HepG2 (cell line): ENCODE measurements around the gene PPP2R5C. TPM values are rescaled to one million over a fixed set of nuclear protein-coding genes. Genes with fewer than 3 reads are reported as not detected.

ENCODE experiments used
- ATAC-seq: fragments of 200-7000 bp; cut with Tn5 transposase; 3 replicates; pipeline ENCODE4 v1.9.1; 2020; ENCODE audit warnings: mild to moderate bottlenecking, moderate library complexity
- BruUV-seq: library from RNA; stranded (reverse); fragments of 400-500 nt; replicated peaks from 2 replicates; lab custom pipeline; 2021; lab: Mats Ljungman, UMichigan
- CTCF ChIA-PET: fragments of 300-600 bp; formaldehyde crosslinking; extraction: SDS; loops from one replicate; lab custom pipeline; 2021; ENCODE audit warnings: low total read pairs, inconsistent platforms, low intra/inter-chr PET ratio; lab: Yijun Ruan, JAX
- POLR2A ChIA-PET: fragments of 350-600 bp; sonication (Branson Sonifier 250); formaldehyde crosslinking; loops from one replicate; lab custom pipeline; 2020; ENCODE audit warnings: antibody characterized with exemption, inconsistent platforms; lab: Yijun Ruan, JAX
- DNase-seq: peaks from one replicate; pipeline ENCODE4 v3.0.0-alpha.2; 2015; ENCODE audit warnings: low spot score
- FAIRE-seq: peaks from 3 replicates; lab custom pipeline; 2011; peaks lifted over from hg19 to GRCh38; lab: Jason Lieb, UNC
- H2AFZ ChIP-seq: one replicate; pipeline ENCODE4 v1.6.1; 2011; ENCODE audit warnings: low read length, inconsistent platforms
- H3K27ac ChIP-seq: fragments of 300-600 bp; 3 replicates; pipeline ENCODE4 v1.8.0; 2011; ENCODE audit warnings: mixed run types, mild to moderate bottlenecking, mixed read lengths, low read length, inconsistent platforms; ENCODE audit not compliant: insufficient read depth; ENCODE audit errors: extremely low read length
- H3K27me3 ChIP-seq, 2 experiments: fragments of 200-600 bp in 1 of 2; 2 replicates in 1 of 2; 3 replicates in 1 of 2; pipeline versions ENCODE4 v1.6.0 to v1.8.0; 2011; ENCODE audit warnings: low read length in 2 of 2, mild to moderate bottlenecking in 2 of 2, moderate library complexity in 2 of 2, inconsistent platforms in 1 of 2; ENCODE audit not compliant: insufficient read depth in 2 of 2, control insufficient read depth in 1 of 2
- H3K36me3 ChIP-seq, 2 experiments: fragments of 200-600 bp in 1 of 2; replicated peaks in 1 of 2; 2 replicates in 1 of 2; 3 replicates in 1 of 2; pipeline versions ENCODE4 v1.5.1 to v1.8.0; 2011; ENCODE audit warnings: low read length in 2 of 2, inconsistent platforms in 1 of 2; ENCODE audit not compliant: insufficient read depth in 2 of 2, control insufficient read depth in 1 of 2
- H3K4me1 ChIP-seq: 2 replicates; pipeline ENCODE4 v1.5.1; 2012; ENCODE audit warnings: low read length, inconsistent platforms; ENCODE audit not compliant: insufficient read depth
- H3K4me2 ChIP-seq: 2 replicates; pipeline ENCODE4 v1.6.0; 2011; ENCODE audit warnings: low read depth, low read length, inconsistent platforms
- H3K4me3 ChIP-seq, 3 experiments: fragments of 200-600 bp in 1 of 3; sonication (generic), shearing (Covaris generic) in 1 of 3; replicated peaks in 1 of 3; 2 replicates each; pipeline ENCODE4 v1.5.1; 2011 to 2016; ENCODE audit warnings: low read length in 3 of 3, inconsistent platforms in 2 of 3, low read depth in 2 of 3, mild to moderate bottlenecking in 2 of 3, control low read depth in 1 of 3, mixed read lengths in 1 of 3; ENCODE audit not compliant: insufficient read depth in 1 of 3
- H3K79me2 ChIP-seq: one replicate; pipeline ENCODE4 v1.6.1; 2011; ENCODE audit warnings: low read length, inconsistent platforms; ENCODE audit not compliant: insufficient read depth
- H3K9ac ChIP-seq: 2 replicates; pipeline ENCODE4 v1.6.0; 2011; ENCODE audit warnings: mild to moderate bottlenecking, low read depth, low read length, inconsistent platforms; ENCODE audit not compliant: insufficient read depth
- H3K9me3 ChIP-seq: 2 replicates; pipeline ENCODE4 v1.5.1; 2012; ENCODE audit warnings: mild to moderate bottlenecking, low read length
- H4K20me1 ChIP-seq: 2 replicates; pipeline ENCODE4 v1.6.0; 2011; ENCODE audit warnings: inconsistent platforms, mild to moderate bottlenecking, low read length, moderate library complexity; ENCODE audit not compliant: insufficient read depth
- BRCA1 ChIP-seq: sonication (generic); formaldehyde crosslinking; IDR thresholded peaks from 2 replicates; pipeline ENCODE4 v1.4.0; 2020; ENCODE audit warnings: missing genetic modification reagents
- DPF2 ChIP-seq: sonication (generic); formaldehyde crosslinking; IDR thresholded peaks from 2 replicates; pipeline ENCODE4 v1.4.0; 2020; ENCODE audit warnings: mild to moderate bottlenecking, low read depth, missing genetic modification reagents, borderline replicate concordance
- HIVEP1 ChIP-seq: sonication (generic); formaldehyde crosslinking; IDR thresholded peaks from 2 replicates; pipeline ENCODE4 v1.4.0; 2020; ENCODE audit warnings: mild to moderate bottlenecking, missing genetic modification reagents
- NFYB ChIP-seq: sonication (generic); formaldehyde crosslinking; IDR thresholded peaks from 2 replicates; pipeline ENCODE4 v1.4.0; 2020; ENCODE audit warnings: missing genetic modification reagents
- NFYC ChIP-seq: IDR thresholded peaks from 2 replicates; pipeline ENCODE4 v1.6.1; 2016; ENCODE audit warnings: missing genetic modification reagents, missing compliant biosample characterization
- SRSF4 ChIP-seq: fragments of 200-400 bp; formaldehyde crosslinking; IDR thresholded peaks from one replicate; pipeline ENCODE4 v1.6.1; 2018; ENCODE audit warnings: mild to moderate bottlenecking, low read depth, low read length, moderate library complexity; ENCODE audit not compliant: poor library complexity, severe bottlenecking
- ZFY ChIP-seq: sonication (generic); formaldehyde crosslinking; IDR thresholded peaks from 2 replicates; pipeline ENCODE4 v1.4.0; 2020; ENCODE audit warnings: missing genetic modification reagents
- ZNF781 ChIP-seq: sonication (generic); formaldehyde crosslinking; IDR thresholded peaks from 2 replicates; pipeline ENCODE4 v1.5.1; 2020; ENCODE audit warnings: borderline replicate concordance, mild to moderate bottlenecking, missing genetic modification reagents; ENCODE audit errors: not compliant biosample characterization
- WGBS: methylation state at CpG from one replicate; pipeline ENCODE4 v1.1.6; 2017; ENCODE audit warnings: low lambda C conversion rate; 5-methylcytosine and 5-hydroxymethylcytosine counted together
- in situ Hi-C: cut with HindIII; loops from 2 replicates; pipeline ENCODE4 v1.10.0; 2017; ENCODE audit warnings: low pct_unique_long_range_greater_than_20kb; ENCODE audit not compliant: extremely low pct_ligation_motif_present
- intact Hi-C: fragments of 100-400 bp; cut with micrococcal nuclease; formaldehyde crosslinking; loops from one replicate; pipeline ENCODE4 v1.10.0; 2022; ENCODE audit not compliant: unreplicated experiment
- polyA plus RNA-seq, 8 experiments: library from polyadenylated mRNA; depleted of rRNA in 3 of 8; stranded (reverse) in 7 of 8; unstranded in 1 of 8; fragments of >200 nt; fragmentation: Illumina TruSeq in 4 of 8; extraction: Trizol in 4 of 8; gene quantifications; 2 replicates each; pipeline versions ENCODE4 v1.2.1 to v1.2.3, GENCODE V29; 2011 to 2016; ENCODE audit warnings: low read depth in 4 of 8, missing spikeins in 1 of 8, mixed read lengths in 1 of 8; ENCODE audit not compliant: insufficient read depth in 1 of 8
- total RNA-seq, 5 experiments: library from RNA; depleted of rRNA; stranded (reverse); fragments of >200 nt; fragmentation: Illumina TruSeq; extraction: Trizol; gene quantifications; 2 replicates each; pipeline ENCODE4 v1.2.3, GENCODE V29; 2016; ENCODE audit warnings: low read depth in 1 of 5

PPP2R5C gene
- total and polyA plus RNA-seq, 2 of the 13 experiments (the other 11 are each of a cell fraction or from before 2014, with no cell fraction given), result 74.3 to 78.5 TPM

- no peak for DNase-seq
- 100% methylated on average over 1 of the region's 1 CpG for WGBS
- H3K9me3 ChIP-seq, result no peaks in the 10 kb centered on the region
- TF ChIP-seq NFYC (CRISPR knock-in tag) (peak; percentile 23; the same call in 1 of the 2 replicates), HIVEP1 (no peak), NFYB (peak; percentile 42; the same call in 1 of the 2 replicates)
- no peak overlapping the region for H2AFZ ChIP-seq
- H3K27ac ChIP-seq, result no peak overlapping the region
- in situ Hi-C loops, result no loop called here
- 0 out of 2 replicates have a peak, but pooled peaks cover 10% of the 10 kb centered on the region for H4K20me1 ChIP-seq
- H3K27me3 ChIP-seq, result no peaks in the 10 kb centered on the region
- ChIA-PET CTCF (no interaction called here), POLR2A (no interaction called here)
- H3K79me2 ChIP-seq, result peaks cover 15% of the 10 kb centered on the region
- BruUV-seq, result no TSS peak
- H3K4me1 ChIP-seq, result no peaks in the 10 kb centered on the region
- peaks cover 4 to 34% of the 10 kb centered on the region in 2 experiments; a peak in 4 of 5 replicates for H3K36me3 ChIP-seq
- no peak overlapping the region for H3K4me2 ChIP-seq
- no peak overlapping the region for H3K4me3 ChIP-seq
- intact Hi-C loops, result no loop called here
- no peak overlapping the region for H3K9ac ChIP-seq
- FAIRE-seq, result no peak
- ATAC-seq, result no peak
Observed at GRCh38 chr14:101857226-101857625, 95.7 kb downstream of the PPP2R5C start.

DNA sequence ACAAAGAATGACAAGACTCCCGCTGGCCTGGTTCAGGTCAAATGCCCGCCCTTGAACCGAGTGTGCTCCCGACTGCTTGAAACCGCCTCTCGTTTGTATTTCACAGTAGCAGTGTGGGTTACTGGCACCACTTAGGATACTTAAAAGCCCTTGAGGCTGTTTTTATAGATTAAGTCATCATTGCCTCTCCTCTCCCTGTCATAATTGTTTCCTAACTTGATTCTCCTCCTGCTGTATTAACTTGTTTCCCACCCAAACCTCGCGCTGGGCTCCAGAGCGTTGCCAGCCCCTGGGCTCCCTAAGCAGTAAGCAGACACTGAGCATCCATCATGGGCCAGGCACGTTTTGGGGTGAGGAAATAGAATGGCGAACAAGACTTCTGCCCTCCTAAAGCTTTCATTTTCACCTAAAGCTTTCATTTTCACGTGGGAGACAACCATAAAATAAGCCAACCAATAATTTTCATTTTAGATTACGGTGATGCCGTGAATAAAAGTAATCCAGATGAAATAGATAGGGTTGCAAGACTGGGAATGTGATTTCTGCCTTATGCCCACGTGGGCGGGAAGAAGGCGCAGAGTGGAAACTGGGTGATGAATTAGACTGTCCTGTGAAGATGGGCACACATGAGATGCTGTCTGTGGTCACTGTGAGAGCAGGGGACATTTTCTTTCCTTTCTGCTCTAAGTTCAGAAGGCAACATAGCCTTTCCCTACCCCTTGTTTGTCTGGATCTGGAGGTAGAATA lies 97.5 kb downstream of the PPP2R5C start:
- Histone ChIP-seq H3K27ac (no peak overlapping the region), H3K79me2 (peaks cover 3% of the 10 kb centered on the region), H3K9ac (no peak overlapping the region), H2AFZ (no peak overlapping the region), H3K27me3 (no peaks in the 10 kb centered on the region), H3K4me3 (no peak overlapping the region), H3K4me2 (no peak overlapping the region), H4K20me1 (0 out of 2 replicates have a peak, but pooled peaks cover 7% of the 10 kb centered on the region), H3K9me3 (no peaks in the 10 kb centered on the region), H3K36me3 (peaks cover 6 to 36% of the 10 kb centered on the region in 2 experiments; a peak in 4 of 5 replicates), H3K4me1 (no peaks in the 10 kb centered on the region)
- no peak for FAIRE-seq
- no peak for ATAC-seq
- DNase-seq, result no peak
- ChIA-PET POLR2A (no interaction called here), CTCF (no interaction called here)
- in situ Hi-C loops, result no loop called here
- no TSS peak for BruUV-seq
- TF ChIP-seq SRSF4 (no peak), ZFY (CRISPR knock-in tag) (no peak), DPF2 (CRISPR knock-in tag) (no peak), BRCA1 (CRISPR knock-in tag) (no peak), ZNF781 (CRISPR knock-in tag) (no peak)
- WGBS, result 92% methylated on average over 17 of the region's 17 CpGs
- intact Hi-C loops, result no loop called here
